GM18909 (cell line): ENCODE results near the gene FUT3.
"Not testable (repeated sequence)": the region's sequence is repeated elsewhere in the genome, so short reads cannot be mapped to it uniquely, and the experiment has no call there.

ENCODE experiments used
- ATAC-seq: cut with Tn5 transposase; IDR thresholded peaks from one replicate; pipeline ENCODE4 v1.9.1; 2021; ENCODE audit warnings: mild to moderate bottlenecking; ENCODE audit not compliant: unreplicated experiment, poor library complexity

Gene FUT3

GRCh38 chr19:5850189-5850588, 1.1 kb downstream of the FUT3 start:
- no peak for ATAC-seq

GRCh38 chr19:5848621-5849020, 2.6 kb downstream of the FUT3 start:
- ATAC-seq, result not testable (repeated sequence)

DNA sequence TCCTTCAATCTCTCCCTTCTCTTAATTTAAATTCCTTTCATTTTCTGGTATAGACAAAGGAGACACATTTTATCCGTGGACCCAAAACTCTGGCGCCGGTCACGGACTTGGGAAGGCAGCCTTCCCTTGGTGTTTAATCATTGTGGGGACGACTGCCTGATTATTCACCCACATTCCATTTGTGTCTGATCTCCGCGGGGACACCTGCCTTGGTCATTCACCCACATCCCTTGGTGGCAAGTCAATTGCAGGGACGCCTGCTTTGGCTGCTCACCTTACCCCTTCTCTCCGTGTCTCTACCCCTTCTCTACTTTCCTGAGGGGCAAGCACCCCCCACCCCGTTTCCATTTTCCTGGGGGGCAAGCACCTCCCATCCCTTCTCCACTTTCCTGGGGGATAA, 3.4 kb downstream of the FUT3 start:
- ATAC-seq, result not testable (repeated sequence)

DNA sequence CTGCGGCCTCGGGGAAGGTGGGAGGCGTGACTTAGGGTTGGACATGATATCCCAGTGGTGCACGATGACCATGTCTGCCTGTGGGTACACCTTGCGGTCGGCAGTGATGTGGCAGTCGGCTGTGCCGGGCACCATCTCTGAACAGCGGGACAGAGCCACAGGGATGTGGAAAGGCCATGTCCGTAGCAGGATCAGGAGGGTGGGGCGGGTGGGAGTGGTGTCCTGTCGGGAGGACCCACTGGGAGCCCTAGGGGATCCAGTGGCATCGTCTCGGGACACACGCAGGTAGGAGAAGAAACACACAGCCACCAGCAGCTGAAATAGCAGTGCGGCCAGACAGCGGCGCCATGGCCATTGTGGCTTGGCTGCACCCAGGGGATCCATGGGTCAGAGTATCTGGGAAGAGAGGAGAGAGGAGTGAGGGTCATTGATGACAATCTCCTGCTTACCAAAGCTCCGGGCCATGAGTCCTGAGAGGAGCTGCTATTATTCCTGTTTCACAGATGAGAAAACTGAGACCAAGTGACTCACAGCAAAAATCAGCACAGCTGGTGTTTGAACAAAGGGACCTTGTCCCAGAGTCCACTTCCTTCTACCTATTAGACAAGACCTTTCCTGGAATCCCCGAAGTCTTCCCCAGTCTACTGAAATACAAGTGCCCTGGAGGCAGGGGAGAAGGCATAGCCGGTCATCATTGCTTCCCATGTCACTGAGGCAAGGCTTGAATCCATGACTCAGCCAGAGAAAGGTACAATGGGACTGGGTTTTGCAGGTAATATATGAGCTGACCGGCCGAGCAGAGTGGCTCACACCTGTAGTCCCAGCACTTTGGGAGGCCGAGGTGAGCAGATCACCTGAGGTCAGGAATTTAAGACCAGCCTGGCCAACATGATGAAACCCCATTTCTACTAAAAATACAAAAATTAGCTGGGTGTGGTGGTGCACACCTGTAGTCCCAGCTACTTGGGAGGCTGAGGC, 6.5 kb downstream of the FUT3 start:
- ATAC-seq, result no peak

- no peak for ATAC-seq
Measured at GRCh38 chr19:5843295-5843927, 7.8 kb downstream of the FUT3 start.

DNA sequence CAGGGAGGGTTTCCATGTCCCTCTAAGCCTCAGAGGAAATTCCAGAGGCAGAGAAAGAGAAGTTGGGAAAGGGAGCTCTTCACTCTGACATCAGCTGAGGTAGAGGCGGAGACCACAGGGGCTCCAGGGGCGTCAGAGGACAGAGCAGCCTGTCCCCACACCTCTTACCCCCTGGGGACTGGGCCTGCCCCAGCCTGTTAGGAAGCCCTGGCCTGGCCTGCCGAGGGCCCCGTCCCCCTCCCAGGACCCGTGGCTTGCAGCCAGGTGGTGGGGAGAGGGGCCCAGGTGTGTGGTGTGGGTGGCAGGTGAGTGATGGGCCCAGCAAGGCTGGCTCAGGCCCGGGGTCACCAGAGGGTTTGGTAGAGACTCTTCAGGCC, 9.5 kb downstream of the FUT3 start:
- not testable (repeated sequence) for ATAC-seq

GRCh38 chr19:5839065-5840017, 11.9 kb downstream of the FUT3 start, which contains the start of gene FUT6:
FUT6 (minus strand) TSS chr19:5839702; CDS start chr19:5832567, 7,135 bp downstream.
- no peak for ATAC-seq

- no peak for ATAC-seq
Measured at GRCh38 chr19:5838353-5839064, 12.7 kb downstream of the FUT3 start.

- ATAC-seq, result no peak
Measured at GRCh38 chr19:5837761-5838352, 13.4 kb downstream of the FUT3 start.

- no peak for ATAC-seq
Measured at GRCh38 chr19:5832527-5833216, 18.6 kb downstream of the FUT3 start.

DNA sequence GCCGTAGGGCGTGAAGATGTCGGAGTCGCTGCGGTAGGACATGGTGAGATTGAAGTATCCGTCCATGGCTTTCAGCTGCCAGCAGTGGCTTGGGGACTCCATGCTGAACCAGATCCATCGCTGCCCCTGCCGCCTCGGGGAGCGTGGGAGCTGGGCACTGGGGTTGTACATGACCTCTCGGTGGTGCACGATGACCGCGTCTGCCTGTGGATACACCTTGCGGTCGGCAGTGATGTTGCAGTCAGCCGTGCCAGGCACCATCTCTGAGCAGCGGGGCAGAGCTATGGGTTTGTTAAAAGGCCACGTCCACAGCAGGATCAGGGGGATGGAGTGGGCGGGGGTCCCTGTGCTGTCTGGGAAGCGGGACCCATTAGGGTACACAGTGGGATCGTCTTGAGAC, 19.2 kb downstream of the FUT3 start:
- no peak for ATAC-seq

- ATAC-seq, result no peak
Measured at GRCh38 chr19:5831159-5831558, 20.1 kb downstream of the FUT3 start.

GRCh38 chr19:5829567-5830310, 21.5 kb downstream of the FUT3 start:
- no peak for ATAC-seq

DNA sequence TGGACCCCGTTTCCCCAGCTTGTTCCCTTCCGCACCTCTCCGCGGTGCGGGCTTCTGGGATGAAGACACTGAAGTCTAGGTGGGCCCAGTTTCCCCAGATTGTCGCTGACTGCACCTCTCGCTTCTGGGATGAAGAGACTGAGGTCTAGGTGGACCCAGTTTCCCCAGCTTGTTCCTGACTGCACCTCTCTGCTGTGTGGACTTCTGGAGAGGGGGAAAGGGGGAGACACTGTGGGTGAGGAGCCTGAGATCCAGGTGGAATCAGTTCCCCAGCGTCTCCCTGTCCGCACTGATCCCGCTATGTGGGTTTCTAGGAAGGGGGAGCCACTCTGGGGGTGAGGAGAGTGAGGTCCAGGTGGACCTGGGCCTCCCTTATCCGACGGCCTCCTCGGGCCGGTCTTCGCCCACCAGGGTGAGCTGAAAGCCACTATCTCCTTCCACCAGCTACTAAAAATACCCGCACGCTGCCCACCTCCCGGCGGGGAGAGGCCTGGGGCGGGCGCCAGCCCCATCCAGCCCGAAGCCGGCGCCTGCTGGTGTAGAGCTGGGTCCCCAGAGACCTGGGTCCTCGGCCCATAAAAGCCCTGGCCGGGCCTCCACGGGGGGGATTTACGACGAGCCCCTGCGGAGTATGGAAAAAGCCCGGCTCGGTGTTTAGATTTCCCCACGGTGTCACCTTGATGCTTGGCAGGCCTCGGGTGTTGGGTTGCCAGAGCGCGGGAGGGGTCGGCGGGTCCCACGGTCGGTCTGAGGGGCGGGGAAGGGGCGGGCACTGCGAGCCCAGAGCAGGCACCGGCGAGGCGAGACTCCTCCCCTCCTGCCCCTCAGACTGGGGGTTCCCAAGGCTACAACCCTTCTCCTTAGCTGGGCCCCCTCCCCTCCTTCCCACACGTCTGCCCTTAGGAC, 22.3 kb downstream of the FUT3 start:
- ATAC-seq, result no peak

DNA sequence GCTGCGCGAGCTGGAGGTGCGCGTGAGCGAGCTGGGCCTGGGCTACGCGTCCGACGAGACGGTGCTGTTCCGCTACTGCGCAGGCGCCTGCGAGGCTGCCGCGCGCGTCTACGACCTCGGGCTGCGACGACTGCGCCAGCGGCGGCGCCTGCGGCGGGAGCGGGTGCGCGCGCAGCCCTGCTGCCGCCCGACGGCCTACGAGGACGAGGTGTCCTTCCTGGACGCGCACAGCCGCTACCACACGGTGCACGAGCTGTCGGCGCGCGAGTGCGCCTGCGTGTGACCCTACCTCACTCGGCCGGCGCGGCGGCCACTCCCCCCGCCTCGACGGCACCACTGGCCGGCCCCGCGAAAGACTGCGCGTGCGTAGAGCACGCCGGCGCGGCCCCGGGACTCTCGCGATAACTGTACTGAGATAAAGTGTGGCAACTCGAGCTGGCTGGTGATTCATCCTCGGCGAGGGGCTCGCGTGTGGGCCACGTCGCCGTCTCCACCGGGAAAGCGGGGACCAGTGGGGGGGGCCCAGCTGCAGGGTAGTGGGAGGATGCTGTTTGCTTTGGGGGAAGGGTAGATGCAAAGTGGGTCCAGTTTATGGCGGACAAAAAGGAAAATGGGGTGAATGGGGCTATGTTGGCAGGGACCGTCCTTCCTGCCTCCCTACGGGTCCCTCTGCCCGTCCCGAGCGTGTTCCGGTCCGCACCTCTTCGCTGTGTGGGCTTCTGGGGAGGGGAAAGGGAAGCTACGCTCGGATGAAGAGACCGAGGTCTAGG, 23.2 kb downstream of the FUT3 start:
- peak; percentile 75 for ATAC-seq

DNA sequence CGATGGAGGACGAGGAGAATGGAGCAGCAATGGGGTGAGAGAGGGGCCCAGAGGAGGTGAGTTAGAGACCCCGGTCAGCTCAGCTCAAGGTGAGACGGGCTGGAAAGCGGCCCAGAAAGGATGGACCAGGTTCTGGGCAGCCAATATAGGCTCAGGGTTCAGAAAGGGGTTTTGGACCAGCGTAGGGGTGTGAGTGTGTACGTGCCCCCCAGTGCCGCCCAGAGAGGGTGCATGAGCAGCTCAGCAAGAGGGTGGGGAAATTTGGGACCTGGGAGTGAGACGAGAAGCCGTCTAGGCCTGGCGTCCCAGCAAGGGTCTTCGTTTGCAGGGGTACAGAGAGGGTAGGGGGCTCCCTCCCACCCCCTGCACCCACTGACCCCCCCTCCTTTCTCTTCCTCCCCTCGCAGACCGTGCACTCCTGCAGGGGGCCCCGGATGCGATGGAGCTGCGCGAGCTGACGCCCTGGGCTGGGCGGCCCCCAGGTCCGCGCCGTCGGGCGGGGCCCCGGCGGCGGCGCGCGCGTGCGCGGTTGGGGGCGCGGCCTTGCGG, 23.8 kb downstream of the FUT3 start:
- no peak for ATAC-seq
